IMR-90 (cell line): Measurements from ENCODE around the gene ADAMTS17. TPM values are rescaled to one million over a fixed set of nuclear protein-coding genes. Genes with fewer than 3 reads are reported as not detected.
"Not testable (repeated sequence)": the region's sequence is repeated elsewhere in the genome, so short reads cannot be mapped to it uniquely, and the experiment has no call there.

Source experiments
- ATAC-seq: fragments of 200-7000 bp; cut with Tn5 transposase; 2 replicates; pipeline ENCODE4 v1.9.1; 2020; ENCODE audit warnings: low read depth, mild to moderate bottlenecking, moderate library complexity
- BruUV-seq: library from RNA; stranded (reverse); fragments of 400-500 nt; replicated peaks from 2 replicates; lab custom pipeline; 2021; lab: Mats Ljungman, UMichigan
- CTCF ChIA-PET: fragments of 300-600 bp; formaldehyde crosslinking; extraction: SDS; loops from one replicate; lab custom pipeline; 2021; ENCODE audit warnings: antibody characterized with exemption; lab: Yijun Ruan, JAX
- POLR2A ChIA-PET: fragments of 300-600 bp; sonication (Branson Sonifier 250); formaldehyde crosslinking; loops from one replicate; lab custom pipeline; 2022; ENCODE audit warnings: antibody characterized with exemption; ENCODE audit not compliant: unreplicated experiment; lab: Charles Lee
- DNase-seq: peaks from one replicate; pipeline ENCODE4 v3.0.0; 2013
- H2AFZ ChIP-seq: replicated peaks from 2 replicates; pipeline ENCODE3; 2013; ENCODE audit warnings: low read length, mild to moderate bottlenecking; ENCODE audit not compliant: poor library complexity
- H2AK5ac ChIP-seq: 2 replicates; pipeline ENCODE4 v1.6.1; 2013; ENCODE audit warnings: low read depth, low read length, inconsistent platforms
- H2AK9ac ChIP-seq: replicated peaks from 2 replicates; pipeline ENCODE3; 2013; ENCODE audit warnings: mild to moderate bottlenecking, low read depth, low read length, moderate library complexity; ENCODE audit not compliant: poor library complexity
- H2BK120ac ChIP-seq: 2 replicates; pipeline ENCODE4 v1.6.1; 2013; ENCODE audit warnings: low read depth, low read length, inconsistent platforms
- H2BK15ac ChIP-seq: 3 replicates; pipeline ENCODE4 v1.6.1; 2013; ENCODE audit warnings: low read depth, low read length, inconsistent platforms
- H2BK20ac ChIP-seq: 2 replicates; pipeline ENCODE4 v1.6.1; 2013; ENCODE audit warnings: low read depth, mild to moderate bottlenecking, inconsistent platforms, low read length, moderate library complexity
- H2BK5ac ChIP-seq: 2 replicates; pipeline ENCODE4 v1.6.1; 2013; ENCODE audit warnings: mild to moderate bottlenecking, low read depth, low read length, inconsistent platforms; ENCODE audit not compliant: poor library complexity, severe bottlenecking
- H3K14ac ChIP-seq: replicated peaks from 2 replicates; pipeline ENCODE4 v1.6.1; 2013; ENCODE audit warnings: low read depth, low read length, inconsistent platforms
- H3K18ac ChIP-seq: 2 replicates; pipeline ENCODE4 v1.6.1; 2013; ENCODE audit warnings: low read depth, low read length, control low read depth
- H3K23ac ChIP-seq: 2 replicates; pipeline ENCODE4 v1.6.1; 2013; ENCODE audit warnings: low read depth, low read length, inconsistent platforms
- H3K27ac ChIP-seq: 2 replicates; pipeline ENCODE4 v1.5.1; 2013; ENCODE audit warnings: mild to moderate bottlenecking, control low read depth, low read length; ENCODE audit not compliant: insufficient read depth
- H3K27me3 ChIP-seq: 2 replicates; pipeline ENCODE4 v1.6.1; 2013; ENCODE audit warnings: low read length; ENCODE audit not compliant: control insufficient read depth, insufficient read depth
- H3K36me3 ChIP-seq: 2 replicates; pipeline ENCODE4 v1.6.1; 2013; ENCODE audit warnings: low read length, mixed read lengths; ENCODE audit not compliant: control insufficient read depth, insufficient read depth
- H3K4ac ChIP-seq: 2 replicates; pipeline ENCODE4 v1.6.1; 2013; ENCODE audit warnings: low read depth, low read length, inconsistent platforms
- H3K4me1 ChIP-seq: 2 replicates; pipeline ENCODE4 v1.6.1; 2013; ENCODE audit warnings: low read length, mixed read lengths; ENCODE audit not compliant: control insufficient read depth, insufficient read depth
- H3K4me2 ChIP-seq: 2 replicates; pipeline ENCODE4 v1.6.1; 2013; ENCODE audit warnings: low read depth, mild to moderate bottlenecking, control low read depth, low read length, moderate library complexity
- H3K4me3 ChIP-seq: 2 replicates; pipeline ENCODE4 v1.5.1; 2013; ENCODE audit warnings: low read depth, mild to moderate bottlenecking, control low read depth, low read length, moderate library complexity; ENCODE audit not compliant: insufficient read depth
- H3K56ac ChIP-seq: 2 replicates; pipeline ENCODE4 v1.6.1; 2013; ENCODE audit warnings: low read length, inconsistent platforms; ENCODE audit not compliant: insufficient read depth; ENCODE audit errors: extremely low read depth
- H3K79me1 ChIP-seq, 2 experiments: 2 replicates each; pipeline ENCODE4 v1.6.1; 2013; ENCODE audit warnings: low read length in 2 of 2, inconsistent platforms in 1 of 2, low read depth in 1 of 2
- H3K9ac ChIP-seq: 2 replicates; pipeline ENCODE4 v1.6.1; 2013; ENCODE audit warnings: low read depth, low read length, control low read depth
- H3K9me1 ChIP-seq: 2 replicates; pipeline ENCODE4 v1.6.1; 2013; ENCODE audit warnings: low read length, inconsistent platforms; ENCODE audit not compliant: insufficient read depth
- H3K9me3 ChIP-seq: 2 replicates; pipeline ENCODE4 v1.6.1; 2013; ENCODE audit warnings: low read length; ENCODE audit not compliant: control insufficient read depth, insufficient read depth
- H4K20me1 ChIP-seq: 2 replicates; pipeline ENCODE4 v1.6.1; 2013; ENCODE audit warnings: low read length, inconsistent platforms; ENCODE audit not compliant: insufficient read depth
- H4K5ac ChIP-seq: 2 replicates; pipeline ENCODE4 v1.6.1; 2013; ENCODE audit warnings: mild to moderate bottlenecking, low read depth, low read length, control low read depth
- H4K8ac ChIP-seq, 2 experiments: 2 replicates each; pipeline ENCODE4 v1.6.1; 2013; ENCODE audit warnings: low read depth in 2 of 2, low read length in 2 of 2, control low read depth in 1 of 2, inconsistent platforms in 1 of 2
- H4K91ac ChIP-seq: 2 replicates; pipeline ENCODE4 v1.6.1; 2013; ENCODE audit warnings: low read depth, low read length, inconsistent platforms; ENCODE audit not compliant: insufficient read depth
- SMC3 ChIP-seq: fragments of 150-350 bp; IDR thresholded peaks from 2 replicates; pipeline ENCODE4 v1.6.1; 2016; ENCODE audit warnings: low read depth, mild to moderate bottlenecking, antibody characterized with exemption, low read length, moderate library complexity
- WGBS, 2 experiments: methylation state at CpG; one replicate each; pipeline versions ENCODE4 v1.1.5 to v1.1.7; 2013; ENCODE audit warnings: missing lambda C conversion rate in 2 of 2; ENCODE audit not compliant: insufficient read length in 1 of 2; ENCODE audit errors: extremely low coverage in 2 of 2; 5-methylcytosine and 5-hydroxymethylcytosine counted together
- dilution Hi-C: fragments of 300-500 bp; cut with HindIII; formaldehyde crosslinking; loops from one replicate; pipeline ENCODE4 v1.14.3; 2018; ENCODE audit warnings: low sequenced_read_pairs; ENCODE audit not compliant: unreplicated experiment
- in situ Hi-C: fragments of 300-500 bp; cut with MboI; formaldehyde crosslinking; loops from 3 replicates; pipeline ENCODE4 v1.14.3; 2019; ENCODE audit warnings: low sequenced_read_pairs, inconsistent platforms, mixed read lengths
- intact Hi-C: fragments of 100-400 bp; cut with micrococcal nuclease; formaldehyde crosslinking; loops from 2 replicates; pipeline ENCODE4 v1.10.0; 2022
- polyA plus RNA-seq, 3 experiments: library from polyadenylated mRNA; depleted of rRNA; stranded (reverse); fragments of >200 nt; gene quantifications; 2 replicates each; pipeline ENCODE4 v1.2.3, GENCODE V29; 2012; ENCODE audit warnings: low replicate concordance in 1 of 3
- total RNA-seq: library from RNA; depleted of rRNA; stranded (reverse); fragments of >200 nt; gene quantifications from 2 replicates; pipeline ENCODE4 v1.2.3, GENCODE V29; 2012

The ADAMTS17 gene
- total and polyA plus RNA-seq, 2 of the 4 experiments (the other 2 are of a cell fraction), result 0.03 TPM; not detected in 1

DNA sequence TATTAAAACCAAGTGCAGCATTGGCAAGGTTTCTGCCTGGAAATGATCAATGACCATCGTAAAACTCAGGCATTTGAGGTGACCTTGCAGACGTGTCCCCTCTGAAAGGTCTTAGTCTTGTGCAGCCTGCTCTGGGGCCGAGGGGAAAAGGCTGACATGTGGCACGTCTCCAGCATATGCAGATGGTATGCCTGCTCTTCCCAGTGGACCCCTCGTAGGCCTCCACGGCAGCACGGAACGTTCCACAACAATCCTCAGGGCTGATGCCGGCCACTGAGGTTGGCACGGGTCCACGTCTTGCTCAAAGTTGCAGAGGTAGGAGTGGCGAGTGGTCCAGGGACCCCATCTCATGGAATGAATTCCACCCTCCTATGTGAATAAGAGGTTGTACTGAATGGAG, 361.0 kb downstream of the ADAMTS17 start:
- no peaks in the 10 kb centered on the region for H3K4me1 ChIP-seq
- no peak overlapping the region for H2AFZ ChIP-seq
- H3K27ac ChIP-seq, result no peak overlapping the region
- intact Hi-C loops, result no loop called here
- H2AK5ac ChIP-seq, result no peak overlapping the region
- no TSS peak for BruUV-seq
- H2BK20ac ChIP-seq, result no peak overlapping the region
- in situ Hi-C loops, result no loop called here
- ATAC-seq (no peak), DNase-seq (no peak)
- H3K9ac ChIP-seq, result no peak overlapping the region
- no peak overlapping the region for H3K23ac ChIP-seq
- CTCF ChIA-PET, result no interaction called here
- POLR2A ChIA-PET, result no interaction called here
- H3K14ac ChIP-seq, result no peak overlapping the region
- H4K8ac ChIP-seq, result no peak overlapping the region
- H3K9me1 ChIP-seq, result no peaks in the 10 kb centered on the region
- no peak overlapping the region for H3K18ac ChIP-seq
- no peak overlapping the region for H2AK9ac ChIP-seq
- peaks cover 35% of the 10 kb centered on the region for H3K9me3 ChIP-seq
- WGBS, 2 experiments, result 16% methylated on average over 3 of the region's 12 CpGs; no CpG with 5 or more reads in 1 of the 2 experiments
- H4K20me1 ChIP-seq, result no peaks in the 10 kb centered on the region
- H4K5ac ChIP-seq, result no peak overlapping the region
- no peak overlapping the region for H2BK5ac ChIP-seq
- no peak overlapping the region for H3K4me3 ChIP-seq
- no peak overlapping the region for H2BK120ac ChIP-seq
- TF ChIP-seq SMC3, result no peak
- H3K27me3 ChIP-seq, result no peaks in the 10 kb centered on the region
- H3K4me2 ChIP-seq, result no peak overlapping the region
- dilution Hi-C loops, result no loop called here
- H3K79me1 ChIP-seq, result no peaks in the 10 kb centered on the region
- no peaks in the 10 kb centered on the region for H3K36me3 ChIP-seq
- H3K56ac ChIP-seq, result no peak overlapping the region
- no peak overlapping the region for H3K4ac ChIP-seq
- no peak overlapping the region for H4K91ac ChIP-seq
- no peak overlapping the region for H2BK15ac ChIP-seq

DNA sequence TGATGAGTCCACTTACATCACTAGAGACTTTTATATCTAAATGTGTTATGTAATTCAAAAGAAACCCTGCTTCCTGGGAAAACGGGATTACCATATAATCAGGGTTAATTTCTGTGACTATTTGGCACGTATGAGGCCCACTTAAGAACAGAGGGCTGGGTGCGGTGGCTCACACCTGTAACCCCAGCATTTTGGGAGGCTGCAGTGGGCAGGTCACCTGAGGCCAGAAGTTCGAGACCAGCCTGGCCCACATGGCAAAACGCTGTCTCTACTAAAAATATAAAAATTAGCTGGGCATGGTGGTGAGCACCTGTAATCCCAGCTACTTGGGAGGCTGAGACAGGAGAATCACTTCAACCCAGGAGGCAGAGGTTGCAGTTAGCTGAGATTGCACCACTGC, 361.9 kb downstream of the ADAMTS17 start:
- H2AK9ac ChIP-seq, H3K27me3 ChIP-seq, H3K23ac ChIP-seq, H3K4me3 ChIP-seq, H3K79me1 ChIP-seq, BruUV-seq, H3K56ac ChIP-seq, H3K9ac ChIP-seq, H4K8ac ChIP-seq, H4K20me1 ChIP-seq, H3K18ac ChIP-seq, H4K91ac ChIP-seq, intact Hi-C loops, H2BK5ac ChIP-seq, H3K4ac ChIP-seq, POLR2A ChIA-PET, H2AK5ac ChIP-seq, ATAC-seq, dilution Hi-C loops, H3K4me2 ChIP-seq, in situ Hi-C loops, H3K14ac ChIP-seq, H3K9me1 ChIP-seq, CTCF ChIA-PET, H3K27ac ChIP-seq, DNase-seq, H2BK120ac ChIP-seq, H3K36me3 ChIP-seq, H2BK15ac ChIP-seq, H2AFZ ChIP-seq, H3K4me1 ChIP-seq, H2BK20ac ChIP-seq, H4K5ac ChIP-seq: not testable (repeated sequence)
- no CpG with 5 or more reads among the region's 5 CpGs for WGBS, 2 experiments
- peaks cover 31% of the 10 kb centered on the region for H3K9me3 ChIP-seq
